Activated CD8-positive, alpha-beta memory T cell treated with anti-CD3 and anti-CD28 coated beads for 48 hours (primary cell): ENCODE measurements around the gene CD4.

Experiments used
- DNase-seq, 3 experiments: peaks; one replicate each; pipeline ENCODE4 v3.0.0-alpha.2; 2020; ENCODE audit warnings: low read depth in 2 of 3, low spot score in 2 of 3

The CD4 gene

DNA sequence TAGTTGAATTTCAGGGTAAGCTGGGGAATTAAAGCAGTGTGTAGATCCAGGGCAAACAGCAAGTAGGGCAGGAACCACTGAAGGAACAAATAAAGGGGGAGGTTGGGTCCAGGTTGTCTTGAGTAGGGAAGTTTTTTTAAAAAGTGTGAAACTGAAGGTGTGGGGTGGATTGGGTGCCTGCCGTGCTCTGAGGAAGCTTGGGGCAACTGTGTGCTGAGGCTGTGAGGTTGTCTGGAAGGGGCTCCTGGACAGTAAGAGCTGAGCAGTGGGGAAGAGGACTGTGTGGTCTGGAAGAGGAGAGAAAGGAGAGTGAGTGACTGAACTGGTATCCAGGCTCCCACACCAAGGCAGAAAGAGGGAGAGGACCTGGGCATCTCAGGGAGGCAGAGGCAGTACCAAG is 21.4 kb downstream of the CD4 start:
- no peak for DNase-seq

DNA sequence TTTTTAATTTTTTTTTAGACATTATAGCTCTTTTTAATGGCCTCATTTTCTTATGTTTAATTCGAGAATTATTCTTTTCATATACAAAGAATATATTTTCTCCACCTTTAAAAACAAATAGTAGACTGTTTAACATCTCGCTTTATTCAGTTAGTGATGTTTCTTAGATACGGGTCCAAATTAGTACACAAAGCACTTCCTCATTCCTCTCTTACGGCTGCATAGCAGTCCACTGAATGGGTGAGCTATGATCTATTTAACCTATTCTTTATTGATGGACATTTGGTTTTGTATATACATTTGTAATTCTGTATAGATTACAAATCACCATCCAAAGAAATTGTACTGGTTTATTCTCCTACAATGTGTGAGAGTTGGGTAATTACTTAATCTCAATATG is 24.0 kb downstream of the CD4 start:
- no peak for DNase-seq

DNA sequence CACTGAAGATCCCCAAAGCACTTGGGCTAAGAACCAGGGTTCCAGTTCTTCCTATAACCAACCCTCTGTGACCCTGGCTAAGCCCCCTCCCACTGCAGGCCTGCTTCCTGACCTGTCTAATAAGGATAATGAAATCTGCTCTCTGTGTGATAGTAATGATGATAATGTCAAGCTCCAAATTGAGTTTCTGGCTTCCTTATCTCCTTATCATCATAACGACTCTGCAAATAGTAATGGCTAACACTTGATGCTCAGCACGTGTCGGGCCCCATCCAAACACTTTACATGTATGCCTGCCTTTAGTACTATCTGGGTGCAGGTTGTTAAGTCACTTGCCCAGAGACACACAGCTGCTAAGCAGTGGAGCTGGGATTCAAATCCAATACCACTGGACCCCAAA is 27.3 kb downstream of the CD4 start:
- DNase-seq, result no peak

DNA sequence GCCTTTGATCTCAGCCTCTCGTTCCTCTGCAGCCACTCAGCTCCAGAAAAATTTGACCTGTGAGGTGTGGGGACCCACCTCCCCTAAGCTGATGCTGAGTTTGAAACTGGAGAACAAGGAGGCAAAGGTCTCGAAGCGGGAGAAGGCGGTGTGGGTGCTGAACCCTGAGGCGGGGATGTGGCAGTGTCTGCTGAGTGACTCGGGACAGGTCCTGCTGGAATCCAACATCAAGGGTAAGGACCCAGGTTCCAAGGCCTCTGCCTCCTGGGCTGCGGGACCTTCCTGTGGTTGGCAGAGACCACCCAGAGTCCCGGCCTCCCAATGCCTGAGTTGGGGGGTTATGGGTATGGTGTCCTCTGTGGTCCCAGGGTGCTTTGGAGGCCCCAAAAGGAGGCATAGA is 27.8 kb downstream of the CD4 start:
- DNase-seq, result no peak

DNA sequence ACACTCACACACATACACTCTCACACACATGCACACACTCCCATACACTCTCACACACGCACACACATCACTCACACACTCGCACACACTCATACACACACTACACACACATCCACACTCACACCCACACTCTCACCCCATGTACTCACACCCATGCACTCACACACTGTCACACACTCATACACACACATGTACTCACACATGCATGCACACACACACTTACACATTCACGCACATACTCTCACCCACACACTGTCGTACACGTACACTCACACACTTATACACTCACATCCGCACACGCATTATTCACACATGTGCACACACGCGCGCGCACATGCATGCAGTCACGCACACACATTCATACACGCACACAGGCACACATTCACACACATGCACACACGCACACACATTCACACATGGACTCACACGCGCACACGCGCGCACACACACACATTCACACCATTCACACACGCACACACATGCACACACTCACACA is 28.4 kb downstream of the CD4 start:
- no peak for DNase-seq

DNA sequence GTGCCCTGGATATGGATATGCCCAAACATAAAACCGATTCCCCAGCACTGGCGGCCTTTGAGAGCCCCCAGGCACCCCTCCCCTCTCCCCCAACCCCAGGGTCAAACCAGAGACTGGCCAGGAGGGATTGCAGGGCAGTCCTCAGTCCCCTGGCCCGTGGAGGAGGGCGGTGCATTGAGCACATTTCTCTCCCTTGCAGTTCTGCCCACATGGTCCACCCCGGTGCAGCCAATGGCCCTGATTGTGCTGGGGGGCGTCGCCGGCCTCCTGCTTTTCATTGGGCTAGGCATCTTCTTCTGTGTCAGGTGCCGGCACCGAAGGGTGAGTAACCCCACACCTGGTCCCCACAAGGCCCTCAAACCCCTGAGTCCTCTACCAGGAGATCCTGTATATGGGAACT is 28.9 kb downstream of the CD4 start:
- DNase-seq, result no peak

DNA sequence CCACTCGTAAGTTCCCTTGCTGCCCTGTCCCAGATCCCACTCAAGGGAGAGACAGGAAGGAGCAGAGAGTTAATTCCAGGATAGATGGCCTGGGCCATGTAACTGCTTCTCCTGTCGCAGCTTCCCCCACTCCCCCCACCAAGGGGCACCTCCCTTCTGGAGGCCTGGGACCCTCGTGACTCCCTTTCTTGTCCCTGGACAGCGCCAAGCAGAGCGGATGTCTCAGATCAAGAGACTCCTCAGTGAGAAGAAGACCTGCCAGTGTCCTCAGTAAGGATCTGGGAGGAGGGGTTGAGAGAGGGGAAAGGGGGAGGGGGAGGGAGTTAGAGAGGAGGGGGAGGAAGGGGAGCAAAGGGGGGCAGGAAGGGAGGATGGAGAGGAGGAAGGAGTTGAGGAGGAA is 29.3 kb downstream of the CD4 start:
- DNase-seq, result no peak

DNA sequence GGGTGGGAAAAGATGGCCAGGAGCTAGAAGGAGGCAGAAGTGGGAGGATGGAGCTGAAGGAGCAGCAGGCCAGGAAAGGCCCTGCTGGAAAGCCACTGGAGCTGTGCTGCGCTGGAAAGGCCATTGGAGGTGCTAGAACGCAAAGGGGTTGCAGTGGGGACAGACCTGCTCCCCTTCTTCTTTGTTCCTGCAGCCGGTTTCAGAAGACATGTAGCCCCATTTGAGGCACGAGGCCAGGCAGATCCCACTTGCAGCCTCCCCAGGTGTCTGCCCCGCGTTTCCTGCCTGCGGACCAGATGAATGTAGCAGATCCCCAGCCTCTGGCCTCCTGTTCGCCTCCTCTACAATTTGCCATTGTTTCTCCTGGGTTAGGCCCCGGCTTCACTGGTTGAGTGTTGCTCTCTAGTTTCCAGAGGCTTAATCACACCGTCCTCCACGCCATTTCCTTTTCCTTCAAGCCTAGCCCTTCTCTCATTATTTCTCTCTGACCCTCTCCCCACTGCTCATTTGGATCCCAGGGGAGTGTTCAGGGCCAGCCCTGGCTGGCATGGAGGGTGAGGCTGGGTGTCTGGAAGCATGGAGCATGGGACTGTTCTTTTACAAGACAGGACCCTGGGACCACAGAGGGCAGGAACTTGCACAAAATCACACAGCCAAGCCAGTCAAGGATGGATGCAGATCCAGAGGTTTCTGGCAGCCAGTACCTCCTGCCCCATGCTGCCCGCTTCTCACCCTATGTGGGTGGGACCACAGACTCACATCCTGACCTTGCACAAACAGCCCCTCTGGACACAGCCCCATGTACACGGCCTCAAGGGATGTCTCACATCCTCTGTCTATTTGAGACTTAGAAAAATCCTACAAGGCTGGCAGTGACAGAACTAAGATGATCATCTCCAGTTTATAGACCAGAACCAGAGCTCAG is 30.0 kb downstream of the CD4 start:
- no peak for DNase-seq

DNA sequence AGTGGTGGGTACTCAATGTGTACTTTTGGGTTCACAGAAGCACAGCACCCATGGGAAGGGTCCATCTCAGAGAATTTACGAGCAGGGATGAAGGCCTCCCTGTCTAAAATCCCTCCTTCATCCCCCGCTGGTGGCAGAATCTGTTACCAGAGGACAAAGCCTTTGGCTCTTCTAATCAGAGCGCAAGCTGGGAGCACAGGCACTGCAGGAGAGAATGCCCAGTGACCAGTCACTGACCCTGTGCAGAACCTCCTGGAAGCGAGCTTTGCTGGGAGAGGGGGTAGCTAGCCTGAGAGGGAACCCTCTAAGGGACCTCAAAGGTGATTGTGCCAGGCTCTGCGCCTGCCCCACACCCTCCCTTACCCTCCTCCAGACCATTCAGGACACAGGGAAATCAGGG is 30.8 kb downstream of the CD4 start:
- DNase-seq, result no peak

DNA sequence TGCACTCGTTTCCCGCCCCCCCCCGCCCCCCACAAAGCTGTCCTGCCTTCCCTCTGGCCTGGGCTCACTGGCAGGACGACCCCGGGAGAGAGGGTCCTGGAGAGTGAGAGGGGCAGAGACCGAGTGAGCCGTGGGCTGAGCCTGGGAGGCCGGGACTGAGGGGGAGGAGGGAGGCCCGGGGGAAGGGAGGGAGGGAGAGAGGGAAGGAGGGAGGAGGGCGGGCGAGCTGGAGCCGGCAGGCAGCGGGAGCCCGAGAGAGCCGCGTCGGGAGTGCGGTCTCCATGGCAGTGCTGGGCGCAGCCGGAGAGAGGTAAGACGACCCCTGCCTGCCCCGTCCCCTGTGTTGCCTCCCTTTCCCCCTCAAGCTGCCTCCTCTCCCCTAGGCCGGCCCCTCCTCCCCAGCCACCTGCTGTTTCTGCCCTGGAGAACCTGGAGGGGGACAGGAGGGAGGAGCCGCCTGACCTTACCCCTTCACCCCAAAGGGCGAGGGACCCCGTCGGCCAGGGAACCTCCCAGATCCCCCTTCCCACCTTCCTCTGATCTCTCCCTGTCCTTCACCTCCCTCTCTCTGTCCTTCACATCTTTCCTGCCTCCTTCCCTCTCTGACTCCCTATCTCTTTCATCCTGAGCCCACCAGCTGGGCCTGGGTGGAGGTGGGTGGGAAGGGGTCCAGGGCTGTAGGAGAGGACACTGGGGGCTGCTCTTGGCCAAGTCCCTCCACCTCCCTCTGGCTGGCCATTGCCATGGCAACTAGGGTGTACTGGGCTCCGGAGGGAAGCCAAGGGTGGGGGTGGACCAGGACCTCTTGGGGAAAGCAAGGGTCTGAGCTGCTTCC is 32.5 kb downstream of the CD4 start, which contains the start of gene GPR162:
Gene GPR162 (plus strand): TSS at position 231 of the 835 bp plus-strand sequence. CDS start 2,078 bp downstream, outside the sequence.
- no peak for DNase-seq

DNA sequence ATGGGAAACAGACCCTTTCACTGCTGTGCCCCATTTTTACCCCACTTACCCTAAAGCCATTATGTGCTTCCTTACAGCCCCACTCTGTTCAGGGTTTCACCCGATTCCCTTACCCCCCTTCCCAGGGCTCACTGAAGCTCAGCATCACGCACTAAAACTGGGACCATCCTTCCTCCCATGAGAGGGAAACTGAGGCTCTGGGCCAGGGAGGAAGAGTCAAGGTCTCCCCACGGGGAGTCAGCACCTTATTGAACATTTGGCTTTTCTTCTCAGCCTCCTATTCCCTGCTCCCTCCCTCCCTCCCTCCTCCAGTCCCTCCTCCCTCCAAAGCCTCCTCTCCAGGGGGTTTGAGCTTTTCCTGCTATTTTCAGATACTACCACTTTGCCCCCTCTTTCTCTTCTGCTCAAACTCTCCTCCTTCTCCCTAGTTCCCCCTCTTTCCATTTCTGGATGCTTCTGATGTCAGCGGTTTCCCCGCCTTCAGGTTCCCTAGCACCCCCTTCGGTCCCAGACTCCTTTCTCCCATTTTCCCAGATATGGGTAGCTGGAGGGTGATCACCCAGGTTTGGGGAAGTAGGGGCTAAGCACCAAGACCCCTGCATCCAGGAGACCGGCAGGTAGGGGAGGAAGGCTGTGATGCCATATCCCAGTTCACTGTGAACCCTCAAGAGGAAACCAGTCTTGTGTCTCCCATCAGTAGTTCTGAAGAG is 33.3 kb downstream of the CD4 start:
- DNase-seq, result no peak

DNA sequence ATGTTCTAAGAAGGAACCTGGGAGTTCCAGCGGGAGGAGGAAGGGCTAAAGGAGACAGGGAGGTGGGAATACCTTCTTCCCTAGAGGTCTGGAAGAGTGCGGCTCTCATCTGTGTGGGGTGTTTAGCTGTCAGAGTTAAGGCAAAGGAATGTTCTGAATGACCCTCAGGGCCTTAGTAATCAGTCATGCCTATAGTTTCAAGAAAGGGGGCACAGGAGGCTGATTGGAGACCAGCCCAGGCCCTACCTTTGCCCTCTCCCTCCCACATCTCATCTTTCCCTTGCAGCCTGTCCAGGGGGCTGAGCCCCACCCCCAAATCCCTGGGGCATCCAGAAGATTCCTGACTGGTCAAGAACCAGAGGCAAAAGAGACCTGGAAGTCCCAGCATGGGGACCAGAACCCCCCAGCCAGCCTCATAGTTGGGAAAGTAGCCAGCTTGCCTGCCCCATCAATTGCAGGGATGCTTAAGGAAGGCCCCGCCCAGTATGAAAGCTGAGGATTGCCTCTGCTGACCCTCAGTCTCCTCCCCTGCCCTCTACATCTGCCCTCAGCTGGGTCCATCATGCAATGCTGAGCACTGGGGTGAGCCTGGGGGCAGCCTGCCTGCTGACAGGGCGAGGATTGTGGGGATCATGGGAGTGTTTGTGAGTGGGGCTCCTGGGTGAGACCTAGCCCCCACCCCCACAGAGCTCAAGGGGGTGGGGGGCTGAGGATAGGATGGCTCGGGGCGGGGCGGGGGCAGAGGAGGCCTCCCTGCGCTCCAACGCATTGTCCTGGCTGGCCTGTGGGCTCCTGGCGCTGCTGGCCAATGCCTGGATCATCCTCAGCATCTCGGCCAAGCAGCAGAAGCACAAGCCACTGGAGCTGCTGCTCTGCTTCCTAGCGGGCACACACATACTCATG is 34.1 kb downstream of the CD4 start:
- no peak for DNase-seq

DNA sequence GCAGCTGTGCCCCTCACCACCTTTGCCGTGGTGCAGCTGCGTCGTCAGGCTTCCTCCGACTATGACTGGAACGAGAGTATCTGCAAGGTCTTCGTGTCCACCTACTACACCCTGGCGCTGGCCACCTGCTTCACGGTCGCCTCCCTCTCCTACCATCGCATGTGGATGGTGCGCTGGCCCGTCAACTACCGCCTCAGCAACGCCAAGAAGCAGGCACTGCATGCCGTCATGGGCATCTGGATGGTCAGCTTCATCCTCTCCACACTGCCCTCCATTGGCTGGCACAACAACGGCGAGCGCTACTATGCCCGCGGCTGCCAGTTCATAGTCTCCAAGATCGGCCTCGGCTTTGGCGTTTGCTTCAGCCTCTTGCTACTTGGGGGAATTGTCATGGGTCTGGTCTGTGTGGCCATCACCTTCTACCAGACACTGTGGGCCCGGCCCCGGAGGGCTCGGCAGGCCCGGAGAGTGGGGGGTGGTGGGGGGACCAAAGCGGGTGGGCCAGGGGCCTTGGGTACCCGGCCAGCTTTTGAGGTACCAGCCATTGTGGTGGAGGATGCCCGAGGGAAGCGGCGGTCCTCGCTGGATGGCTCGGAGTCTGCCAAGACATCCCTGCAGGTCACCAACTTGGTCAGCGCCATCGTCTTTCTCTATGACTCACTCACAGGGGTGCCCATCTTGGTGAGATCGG is 34.9 kb downstream of the CD4 start:
- DNase-seq, result no peak

DNA sequence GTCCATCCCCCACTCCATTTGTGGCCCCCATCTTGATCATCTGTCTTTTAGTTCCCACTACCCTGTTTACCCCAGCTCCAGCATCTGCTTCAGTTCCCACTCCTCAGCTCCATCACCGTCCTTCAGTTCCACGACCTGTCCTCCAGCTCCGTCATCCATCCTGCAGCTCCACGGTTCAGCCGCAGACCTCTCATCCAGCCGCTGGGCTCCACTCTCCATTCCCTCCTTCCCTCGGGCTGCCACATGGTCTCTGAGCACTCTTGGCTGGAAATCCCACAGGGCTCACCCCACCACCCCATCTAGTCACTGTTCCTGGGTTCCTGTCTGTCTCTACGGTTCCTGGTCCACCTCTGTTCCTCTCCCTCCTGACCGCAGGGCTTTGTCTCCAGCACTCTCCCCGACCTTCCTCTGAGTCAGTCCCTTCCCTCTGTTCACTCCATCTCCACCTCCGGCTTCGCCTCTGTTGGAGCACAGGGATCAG is 35.6 kb downstream of the CD4 start:
- no peak for DNase-seq

DNA sequence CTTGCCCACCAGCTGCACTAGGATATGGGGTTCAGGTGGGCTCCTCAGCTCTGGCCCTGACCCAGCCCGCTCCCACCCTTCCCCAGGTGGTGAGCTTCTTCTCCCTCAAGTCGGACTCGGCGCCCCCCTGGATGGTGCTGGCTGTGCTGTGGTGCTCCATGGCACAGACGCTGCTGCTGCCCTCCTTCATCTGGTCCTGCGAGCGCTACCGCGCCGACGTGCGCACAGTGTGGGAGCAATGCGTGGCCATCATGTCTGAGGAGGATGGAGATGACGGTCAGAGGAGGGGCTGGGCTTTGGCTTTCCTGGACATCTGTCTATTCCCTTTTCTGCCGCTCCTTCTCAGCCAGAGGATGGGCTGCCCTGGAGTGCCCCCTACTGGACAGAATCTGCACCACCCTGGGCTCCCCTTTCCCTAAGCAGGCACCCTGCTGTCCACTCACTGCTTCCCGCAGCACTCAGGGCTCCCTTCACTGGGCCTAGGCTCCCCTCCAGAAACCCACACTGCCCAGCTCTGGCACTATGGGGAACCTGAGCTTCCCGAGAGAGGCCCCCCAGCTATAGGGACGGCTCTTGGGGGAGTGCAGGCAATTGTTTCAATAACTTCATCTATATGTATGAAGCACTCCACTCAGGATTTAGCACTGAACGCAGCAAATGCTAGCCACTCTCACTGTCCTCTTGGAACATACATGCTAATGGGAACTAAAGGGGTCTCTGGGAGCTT is 36.2 kb downstream of the CD4 start:
- DNase-seq, result peak; percentile 49 to 87 (median 80)

DNA sequence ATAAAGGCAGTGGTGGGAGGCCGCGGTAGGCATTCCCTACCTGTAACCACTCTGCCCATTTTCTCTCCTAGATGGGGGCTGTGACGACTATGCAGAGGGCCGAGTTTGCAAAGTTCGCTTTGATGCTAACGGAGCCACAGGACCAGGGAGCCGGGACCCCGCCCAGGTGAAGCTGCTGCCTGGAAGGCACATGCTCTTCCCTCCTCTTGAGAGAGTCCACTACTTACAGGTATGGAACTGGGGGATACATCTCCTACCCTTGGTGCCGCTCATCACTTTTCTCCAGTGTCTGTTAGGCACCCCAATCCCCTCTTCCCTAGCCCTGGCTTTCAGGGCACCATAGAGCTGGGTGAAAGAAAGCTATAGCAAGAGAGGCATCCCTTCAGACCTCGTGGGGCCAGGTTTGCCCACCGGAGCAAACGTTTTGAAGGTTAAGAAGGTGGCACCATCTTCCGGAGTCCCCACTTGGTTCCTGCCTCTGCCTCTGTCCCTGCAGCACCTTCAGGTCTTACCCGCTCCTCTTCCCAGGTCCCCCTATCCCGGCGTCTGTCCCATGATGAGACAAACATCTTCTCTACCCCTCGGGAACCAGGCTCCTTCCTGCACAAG is 36.9 kb downstream of the CD4 start:
- no peak for DNase-seq

DNA sequence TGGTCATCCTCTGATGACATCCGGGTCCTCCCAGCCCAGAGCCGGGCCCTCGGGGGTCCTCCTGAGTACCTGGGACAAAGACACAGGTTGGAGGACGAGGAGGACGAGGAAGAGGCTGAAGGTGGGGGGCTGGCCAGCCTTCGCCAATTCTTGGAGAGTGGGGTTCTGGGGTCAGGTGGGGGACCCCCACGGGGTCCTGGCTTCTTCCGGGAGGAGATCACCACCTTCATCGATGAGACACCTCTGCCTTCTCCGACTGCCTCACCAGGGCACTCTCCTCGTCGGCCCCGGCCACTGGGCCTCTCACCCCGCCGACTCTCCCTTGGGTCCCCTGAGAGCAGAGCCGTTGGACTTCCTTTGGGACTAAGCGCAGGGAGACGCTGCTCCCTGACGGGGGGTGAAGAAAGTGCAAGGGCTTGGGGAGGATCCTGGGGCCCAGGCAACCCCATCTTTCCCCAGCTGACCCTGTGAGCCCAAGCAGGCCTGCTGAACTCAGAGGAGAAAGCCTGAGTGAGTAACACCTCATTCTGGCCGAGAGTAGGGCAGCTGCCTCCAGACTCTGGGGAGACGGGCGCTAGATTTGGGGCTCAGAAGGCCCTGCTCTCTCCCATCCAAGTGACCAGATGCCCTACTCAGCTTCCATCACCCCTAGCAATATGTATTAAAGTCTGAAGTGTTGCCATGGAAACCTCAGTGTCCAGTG is 37.6 kb downstream of the CD4 start:
- no peak for DNase-seq

DNA sequence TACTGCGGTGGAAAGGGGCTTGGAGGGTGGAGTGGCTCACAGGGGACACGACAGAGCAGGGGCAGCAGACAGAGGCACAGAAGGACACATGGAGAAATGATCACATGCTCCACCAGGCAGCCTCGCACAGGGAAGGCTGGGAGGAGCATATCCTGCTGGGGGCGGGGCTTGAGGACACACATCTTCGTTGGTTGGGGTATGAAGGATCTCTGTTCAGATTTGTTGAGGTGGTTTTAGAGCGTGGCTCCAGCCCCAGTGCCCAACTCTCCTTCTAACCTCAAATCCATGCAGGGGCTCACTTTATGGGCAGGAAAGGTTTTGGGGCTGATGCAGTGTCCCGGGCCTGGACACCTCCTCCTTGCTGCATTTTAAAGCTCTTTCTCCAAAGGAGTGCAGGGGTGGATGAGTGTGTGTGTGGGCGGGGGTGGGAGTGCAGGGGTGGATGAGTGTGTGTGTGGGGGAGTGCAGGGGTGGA is 38.1 kb downstream of the CD4 start:
- DNase-seq, result no peak
